ENCODE results near the gene CCNJ. TPM values are rescaled to one million over a fixed set of nuclear protein-coding genes. Genes with fewer than 3 reads are reported as not detected.

The CCNJ gene
- total and polyA plus RNA-seq, 9 of the 15 experiments (the other 6 are each of a cell fraction or from before 2014, with no cell fraction given), result 0.69 to 15.7 (median 9.2) TPM

- TF ChIP-seq HMG20A (CRISPR knock-in tag; conservative IDR thresholded peaks at IDR 0.05) (no peak), KLF13 (tag; IDR thresholded peaks at IDR 0.05; ENCODE audit: borderline replicate concordance, low read depth) (no peak), ZNF280A (IDR thresholded peaks at IDR 0.05; ENCODE audit: low read depth, partially characterized antibody) (no peak), SIN3A (IDR thresholded peaks at IDR 0.05; ENCODE audit: borderline replicate concordance in 2 of 2, control insufficient read depth in 1 of 2, low read depth in 2 of 2, low read length in 2 of 2) (no peak), RBM39 (optimal IDR thresholded peaks at IDR 0.05; ENCODE audit: low read depth, low read length) (no peak), TAF1 (IDR thresholded peaks at IDR 0.05; ENCODE audit: control insufficient read depth, extremely low read depth, insufficient read depth, low read length, severe bottlenecking) (peak; percentile 74), FOXA3 (CRISPR knock-in tag; conservative IDR thresholded peaks at IDR 0.05 in 1 of 2, IDR thresholded peaks at IDR 0.05 in 1 of 2) (no peak), POLR2H (tag; IDR thresholded peaks at IDR 0.05; ENCODE audit: low read depth) (peak; percentile 25; the same call in 1 of the 2 replicates), ZNF444 (CRISPR knock-in tag; IDR thresholded peaks at IDR 0.05) (no peak), CREM (IDR thresholded peaks at IDR 0.05; ENCODE audit: low read depth) (peak; percentile 2; the same call in 1 of the 2 replicates), SIX5 (IDR thresholded peaks at IDR 0.05; ENCODE audit: borderline replicate concordance in 1 of 2, insufficient read depth in 1 of 2, low read depth in 1 of 2, low read length in 2 of 2) (no peak), ZNF217 (CRISPR knock-in tag; IDR thresholded peaks at IDR 0.05) (no peak), ZFP1 (CRISPR knock-in tag; IDR thresholded peaks at IDR 0.05) (no peak), CBX1 (IDR thresholded peaks at IDR 0.05; ENCODE audit: low read depth) (no peak), RNF2 (IDR thresholded peaks at IDR 0.05) (no peak), ATF2 (CRISPR knock-in tag; IDR thresholded peaks at IDR 0.05) (no peak), SNAPC5 (CRISPR knock-in tag; IDR thresholded peaks at IDR 0.05) (no peak), ETV1 (tag; conservative IDR thresholded peaks at IDR 0.05; ENCODE audit: low read depth) (no peak), STAT5A (IDR thresholded peaks at IDR 0.05; ENCODE audit: borderline replicate concordance, low read length) (no peak), FOXJ3 (CRISPR knock-in tag; IDR thresholded peaks at IDR 0.05) (no peak), MEF2A (IDR thresholded peaks at IDR 0.05; ENCODE audit: control insufficient read depth, low read depth, low read length) (no peak), HDAC1 (IDR thresholded peaks at IDR 0.05) (no peak)
- TF ChIP-seq, protein P1, sequence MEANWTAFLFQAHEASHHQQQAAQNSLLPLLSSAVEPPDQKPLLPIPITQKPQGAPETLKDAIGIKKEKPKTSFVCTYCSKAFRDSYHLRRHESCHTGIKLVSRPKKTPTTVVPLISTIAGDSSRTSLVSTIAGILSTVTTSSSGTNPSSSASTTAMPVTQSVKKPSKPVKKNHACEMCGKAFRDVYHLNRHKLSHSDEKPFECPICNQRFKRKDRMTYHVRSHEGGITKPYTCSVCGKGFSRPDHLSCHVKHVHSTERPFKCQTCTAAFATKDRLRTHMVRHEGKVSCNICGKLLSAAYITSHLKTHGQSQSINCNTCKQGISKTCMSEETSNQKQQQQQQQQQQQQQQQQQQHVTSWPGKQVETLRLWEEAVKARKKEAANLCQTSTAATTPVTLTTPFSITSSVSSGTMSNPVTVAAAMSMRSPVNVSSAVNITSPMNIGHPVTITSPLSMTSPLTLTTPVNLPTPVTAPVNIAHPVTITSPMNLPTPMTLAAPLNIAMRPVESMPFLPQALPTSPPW (CRISPR knock-in tag; IDR thresholded peaks at IDR 0.05), result peak; percentile 81
Measured at GRCh38 chr10:96043033-96043892, at the start of gene CCNJ (continued).

Data from K562 (cell line).